ENCODE measurements around the gene CYBC1. TPM values are rescaled to one million over a fixed set of nuclear protein-coding genes. Genes with fewer than 3 reads are reported as not detected.

The CYBC1 gene
- total RNA-seq, 3 donors from 2014 or later (not counting 1 experiment from before 2014, with no cell fraction given), result 168 to 219 (median 192) TPM

GRCh38 chr17:82444284-82444893 lies 6.2 kb downstream of the CYBC1 start:
- Mint-ChIP-seq H3K9me3 (no peaks in the 10 kb centered on the region), H3K27me3 (ENCODE audit: low read depth in 2 of 2) (no peaks in the 10 kb centered on the region), H3K4me1 (peaks cover 8 to 37% of the 10 kb centered on the region in 2 donors), H3K4me3 (no peak overlapping the region), H3K27ac (no peak overlapping the region), H3K36me3 (no peaks in the 10 kb centered on the region)
- DNase-seq (no peak), ATAC-seq (no peak)
- Histone ChIP-seq H3K27ac (ENCODE audit: low read length) (no peak overlapping the region), H3K9me3 (ENCODE audit: control insufficient read depth, insufficient read depth, low read length) (no peaks in the 10 kb centered on the region), H3K36me3 (ENCODE audit: control insufficient read depth, insufficient read depth, low read length) (peaks cover 52% of the 10 kb centered on the region), H3K27me3 (ENCODE audit: control insufficient read depth, insufficient read depth, low read length) (no peaks in the 10 kb centered on the region), H3K4me3 (ENCODE audit: low read length) (no peak overlapping the region), H3K4me1 (ENCODE audit: control insufficient read depth, insufficient read depth, low read length) (peaks cover 60% of the 10 kb centered on the region)
- TF ChIP-seq CTCF (IDR thresholded peaks at IDR 0.05), result no peak
- intact Hi-C loops (cut with micrococcal nuclease), result no loop called here
- 88% methylated on average over 35 of the region's 35 CpGs for WGBS (ENCODE audit: insufficient coverage)

GRCh38 chr17:82443465-82444283 lies 6.9 kb downstream of the CYBC1 start:
- Mint-ChIP-seq H3K36me3 (no peaks in the 10 kb centered on the region), H3K27me3 (ENCODE audit: low read depth in 2 of 2) (no peaks in the 10 kb centered on the region), H3K9me3 (no peaks in the 10 kb centered on the region), H3K4me3 (no peak overlapping the region), H3K4me1 (peaks cover 6 to 31% of the 10 kb centered on the region in 2 donors), H3K27ac (no peak overlapping the region)
- H3K9me3 ChIP-seq (ENCODE audit: control insufficient read depth, insufficient read depth, low read length), result no peaks in the 10 kb centered on the region
- DNase-seq (no peak), ATAC-seq (no peak)
- H3K36me3 ChIP-seq (ENCODE audit: control insufficient read depth, insufficient read depth, low read length), result peaks cover 52% of the 10 kb centered on the region
- H3K27me3 ChIP-seq (ENCODE audit: control insufficient read depth, insufficient read depth, low read length), result no peaks in the 10 kb centered on the region
- intact Hi-C loops (cut with micrococcal nuclease), result no loop called here
- no peak overlapping the region for H3K27ac ChIP-seq (ENCODE audit: low read length)
- WGBS (ENCODE audit: insufficient coverage), result 96% methylated on average over 30 of the region's 40 CpGs
- H3K4me1 ChIP-seq (ENCODE audit: control insufficient read depth, insufficient read depth, low read length), result peaks cover 56% of the 10 kb centered on the region
- no peak overlapping the region for H3K4me3 ChIP-seq (ENCODE audit: low read length)
- TF ChIP-seq CTCF (IDR thresholded peaks at IDR 0.05), result no peak

- TF ChIP-seq CTCF (IDR thresholded peaks at IDR 0.05), result no peak
- DNase-seq, result no peak
- Histone ChIP-seq H3K27ac (ENCODE audit: low read length) (no peak overlapping the region), H3K9me3 (ENCODE audit: control insufficient read depth, insufficient read depth, low read length) (no peaks in the 10 kb centered on the region), H3K27me3 (ENCODE audit: control insufficient read depth, insufficient read depth, low read length) (no peaks in the 10 kb centered on the region), H3K36me3 (ENCODE audit: control insufficient read depth, insufficient read depth, low read length) (peaks cover 53% of the 10 kb centered on the region), H3K4me1 (ENCODE audit: control insufficient read depth, insufficient read depth, low read length) (peaks cover 50% of the 10 kb centered on the region), H3K4me3 (ENCODE audit: low read length) (no peak overlapping the region)
- 91% methylated on average over 28 of the region's 28 CpGs for WGBS (ENCODE audit: insufficient coverage)
- Mint-ChIP-seq H3K27ac (no peak overlapping the region), H3K9me3 (no peaks in the 10 kb centered on the region), H3K4me1 (peaks cover 3 to 29% of the 10 kb centered on the region in 2 donors), H3K36me3 (no peaks in the 10 kb centered on the region), H3K27me3 (ENCODE audit: low read depth in 2 of 2) (no peaks in the 10 kb centered on the region), H3K4me3 (no peak overlapping the region)
- intact Hi-C loops (cut with micrococcal nuclease), result no loop called here
- ATAC-seq, result no peak
These were observed 7.7 kb downstream of the CYBC1 start for GRCh38 chr17:82442643-82443464.
